A673 (cell line): ENCODE measurements around the gene LPP.

ENCODE experiments used
- EZH2 ChIP-seq: fragments of 200-600 bp; sonication (generic); IDR thresholded peaks from 2 replicates; pipeline ENCODE4 v1.6.1; 2017; ENCODE audit warnings: borderline replicate concordance, low read depth, mild to moderate bottlenecking, mixed read lengths, antibody characterized with exemption, low read length; ENCODE audit not compliant: poor library complexity, severe bottlenecking
- TF ChIP-seq, protein P1 (sequence below): fragments of 300-800, 200-600 bp; sonication (generic); conservative IDR thresholded peaks from 2 replicates; pipeline ENCODE4 v1.5.1; 2017; ENCODE audit warnings: low read depth, mild to moderate bottlenecking, antibody characterized with exemption, low read length, moderate library complexity, mixed read lengths

DNA sequence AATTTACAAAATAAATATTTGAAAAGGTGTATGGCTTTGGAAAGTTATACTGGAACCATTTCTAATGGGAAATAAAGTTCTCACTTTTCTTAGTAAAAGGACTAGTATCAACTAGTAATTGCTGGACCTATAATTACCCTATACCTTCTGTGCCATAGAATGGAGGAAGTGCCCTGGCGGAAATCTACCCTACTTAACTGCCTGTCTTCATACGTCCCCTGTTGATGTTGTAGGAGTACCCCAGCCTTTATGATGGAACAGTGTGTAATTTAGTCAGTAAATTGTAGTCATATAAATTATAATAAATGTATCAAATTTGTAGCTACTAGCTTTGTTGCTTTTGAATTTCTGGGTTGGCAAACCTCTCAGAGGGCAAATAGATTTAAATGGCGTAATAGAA is 149.9 kb downstream of the LPP start:
- TF ChIP-seq, protein P1, sequence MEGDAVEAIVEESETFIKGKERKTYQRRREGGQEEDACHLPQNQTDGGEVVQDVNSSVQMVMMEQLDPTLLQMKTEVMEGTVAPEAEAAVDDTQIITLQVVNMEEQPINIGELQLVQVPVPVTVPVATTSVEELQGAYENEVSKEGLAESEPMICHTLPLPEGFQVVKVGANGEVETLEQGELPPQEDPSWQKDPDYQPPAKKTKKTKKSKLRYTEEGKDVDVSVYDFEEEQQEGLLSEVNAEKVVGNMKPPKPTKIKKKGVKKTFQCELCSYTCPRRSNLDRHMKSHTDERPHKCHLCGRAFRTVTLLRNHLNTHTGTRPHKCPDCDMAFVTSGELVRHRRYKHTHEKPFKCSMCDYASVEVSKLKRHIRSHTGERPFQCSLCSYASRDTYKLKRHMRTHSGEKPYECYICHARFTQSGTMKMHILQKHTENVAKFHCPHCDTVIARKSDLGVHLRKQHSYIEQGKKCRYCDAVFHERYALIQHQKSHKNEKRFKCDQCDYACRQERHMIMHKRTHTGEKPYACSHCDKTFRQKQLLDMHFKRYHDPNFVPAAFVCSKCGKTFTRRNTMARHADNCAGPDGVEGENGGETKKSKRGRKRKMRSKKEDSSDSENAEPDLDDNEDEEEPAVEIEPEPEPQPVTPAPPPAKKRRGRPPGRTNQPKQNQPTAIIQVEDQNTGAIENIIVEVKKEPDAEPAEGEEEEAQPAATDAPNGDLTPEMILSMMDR = no peak
- no peak for TF ChIP-seq EZH2
